NCI-H2107 (cell line): Measurements from ENCODE around the gene FRMD1.

ENCODE experiments used
- DNase-seq: peaks from one replicate; lab custom pipeline; 2025; lab: John Stamatoyannopoulos, UW

Gene FRMD1

GRCh38 chr6:168043193-168043847 is 35.7 kb downstream of the FRMD1 start:
- no peak for DNase-seq

GRCh38 chr6:168042426-168043192 is 36.4 kb downstream of the FRMD1 start:
- DNase-seq = no peak

- no peak for DNase-seq
These were observed 37.1 kb downstream of the FRMD1 start for GRCh38 chr6:168041928-168042327.

- no peak for DNase-seq
These were observed 38.0 kb downstream of the FRMD1 start for GRCh38 chr6:168040856-168041496.

- no peak for DNase-seq
These were observed 39.2 kb downstream of the FRMD1 start for GRCh38 chr6:168039849-168040248.

GRCh38 chr6:168039301-168039700 is 39.7 kb downstream of the FRMD1 start:
- DNase-seq = no peak

GRCh38 chr6:168038576-168039140 is 40.4 kb downstream of the FRMD1 start:
- DNase-seq = no peak

- no peak for DNase-seq
These were observed 41.2 kb downstream of the FRMD1 start for GRCh38 chr6:168037856-168038255.

GRCh38 chr6:168037242-168037641 is 41.8 kb downstream of the FRMD1 start:
- no peak for DNase-seq

GRCh38 chr6:168035661-168036545 is 43.1 kb downstream of the FRMD1 start:
- DNase-seq = no peak

- DNase-seq = no peak
These were observed 43.8 kb downstream of the FRMD1 start for GRCh38 chr6:168035098-168035660.

GRCh38 chr6:168034537-168034936 is 44.5 kb downstream of the FRMD1 start:
- no peak for DNase-seq

GRCh38 chr6:168033791-168034190 is 45.2 kb downstream of the FRMD1 start:
- no peak for DNase-seq

GRCh38 chr6:168032005-168032760 is 46.8 kb downstream of the FRMD1 start:
- DNase-seq = no peak

GRCh38 chr6:168031411-168031971 is 47.5 kb downstream of the FRMD1 start:
- DNase-seq = no peak

- no peak for DNase-seq
These were observed 48.1 kb downstream of the FRMD1 start for GRCh38 chr6:168030908-168031307.

- no peak for DNase-seq
These were observed 48.7 kb downstream of the FRMD1 start for GRCh38 chr6:168030218-168030746.

- DNase-seq = no peak
These were observed 49.4 kb downstream of the FRMD1 start for GRCh38 chr6:168029459-168030217.

- no peak for DNase-seq
These were observed 50.8 kb downstream of the FRMD1 start for GRCh38 chr6:168028181-168028580.
